Gastrocnemius medialis (tissue), 4 donors: ENCODE data around the gene ASAP2. TPM values are rescaled to one million over a fixed set of nuclear protein-coding genes. Genes with fewer than 3 reads are reported as not detected.

Experiments used
- ATAC-seq, 2 donors: fragments of 150-250 bp; one replicate each; pipeline ENCODE4 v1.9.1; 2016
- DNase-seq, 2 donors: peaks; one replicate each; pipeline ENCODE4 v3.0.0-alpha.2; 2019
- H3K27ac ChIP-seq, 4 donors: fragments of 200-600 bp; sonication (generic); 1 replicate in 1 of 4; 2 replicates in 3 of 4; pipeline ENCODE4 v1.5.1; 2016 to 2018; ENCODE audit warnings: mild to moderate bottlenecking in 2 of 4, moderate library complexity in 1 of 4
- H3K27me3 ChIP-seq, 3 donors: fragments of 200-600 bp; sonication (generic) in 2 of 3; 1 replicate in 1 of 3; 2 replicates in 2 of 3; pipeline versions ENCODE4 v1.5.1 to v1.6.0; 2016 to 2019; ENCODE audit warnings: mild to moderate bottlenecking in 1 of 3, moderate library complexity in 1 of 3
- H3K36me3 ChIP-seq, 2 donors: fragments of 200-600 bp; sonication (generic) in 1 of 2; one replicate each; pipeline ENCODE4 v1.5.1; 2017 to 2018
- H3K4me1 ChIP-seq, 2 donors: fragments of 200-600 bp; sonication (generic) in 1 of 2; one replicate each; pipeline ENCODE4 v1.5.1; 2016 to 2017; ENCODE audit warnings: mild to moderate bottlenecking in 2 of 2
- H3K4me3 ChIP-seq, 4 donors: fragments of 200-600 bp; sonication (generic) in 3 of 4; 1 replicate in 1 of 4; 2 replicates in 3 of 4; pipeline ENCODE4 v1.5.1; 2016 to 2019; ENCODE audit warnings: mild to moderate bottlenecking in 2 of 4
- H3K9me3 ChIP-seq, 3 donors: fragments of 200-600 bp; sonication (generic) in 2 of 3; 1 replicate in 1 of 3; 2 replicates in 2 of 3; pipeline ENCODE4 v1.5.1; 2016 to 2019
- POLR2A ChIP-seq, 2 donors: fragments of 450-650 bp; IDR thresholded peaks; one replicate each; pipeline ENCODE4 v1.6.1; 2017; ENCODE audit warnings: antibody characterized with exemption in 2 of 2, mild to moderate bottlenecking in 2 of 2, moderate library complexity in 2 of 2
- in situ Hi-C, 4 donors: fragments of 200-750 bp; cut with MboI; loops; one replicate each; pipeline versions ENCODE4 v1.15.0 to v1.8.0; 2017; ENCODE audit warnings: low sequenced_read_pairs in 4 of 4
- intact Hi-C: fragments of 100-400 bp; cut with DNase I; formaldehyde crosslinking; loops from one replicate; pipeline ENCODE4 v1.15.1; 2023; ENCODE audit warnings: low total_unique reads
- total RNA-seq, 4 donors: library from RNA; depleted of rRNA; stranded (reverse); fragments of >200 nt; gene quantifications; one replicate each; pipeline versions ENCODE4 v1.1.0 to v1.2.3, GENCODE V29; 2016
- TF ChIP-seq, protein P1 (sequence below), 5 experiments: fragments of 450-650 bp in 3 of 5; fragments of 200-600 bp in 2 of 5; sonication (generic) in 2 of 5; IDR thresholded peaks in 4 of 5; conservative IDR thresholded peaks in 1 of 5; 1 replicate in 4 of 5; 2 replicates in 1 of 5; pipeline ENCODE4 v1.5.1; 2016 to 2019; ENCODE audit warnings: antibody characterized with exemption in 5 of 5, mild to moderate bottlenecking in 3 of 5, moderate library complexity in 3 of 5

Gene ASAP2
- total RNA-seq, 4 donors from 2014 or later, result 1.9 to 4.0 (median 3.4) TPM

DNA sequence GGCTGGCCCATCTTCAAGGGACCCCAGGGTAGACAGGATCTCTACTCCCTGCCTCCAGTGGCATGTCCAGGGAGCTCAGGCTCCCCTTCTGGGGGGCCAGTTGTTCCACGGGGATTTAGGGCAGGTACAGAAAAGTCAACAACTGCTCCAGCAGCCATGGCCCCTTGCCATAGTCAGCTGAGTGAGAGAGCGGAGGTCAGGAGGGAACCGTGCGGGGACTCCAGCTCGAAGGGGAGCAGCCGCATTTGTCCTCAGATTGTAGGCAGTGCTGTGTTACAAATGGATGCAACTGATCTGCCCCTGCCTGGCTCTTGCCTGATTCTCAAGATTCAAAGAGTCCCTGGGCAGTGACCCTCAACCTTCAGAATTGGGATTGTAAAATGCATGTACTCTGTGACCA is 166.9 kb downstream of the ASAP2 start:
- in situ Hi-C loops (no loop called here), intact Hi-C loops (loop anchor here (5.0 kb wide), 1 partner anchor 231 kb away; no protein-coding TSS in a partner anchor)
- TF ChIP-seq POLR2A (IDR thresholded peaks at IDR 0.05), result no peak
- TF ChIP-seq, protein P1, sequence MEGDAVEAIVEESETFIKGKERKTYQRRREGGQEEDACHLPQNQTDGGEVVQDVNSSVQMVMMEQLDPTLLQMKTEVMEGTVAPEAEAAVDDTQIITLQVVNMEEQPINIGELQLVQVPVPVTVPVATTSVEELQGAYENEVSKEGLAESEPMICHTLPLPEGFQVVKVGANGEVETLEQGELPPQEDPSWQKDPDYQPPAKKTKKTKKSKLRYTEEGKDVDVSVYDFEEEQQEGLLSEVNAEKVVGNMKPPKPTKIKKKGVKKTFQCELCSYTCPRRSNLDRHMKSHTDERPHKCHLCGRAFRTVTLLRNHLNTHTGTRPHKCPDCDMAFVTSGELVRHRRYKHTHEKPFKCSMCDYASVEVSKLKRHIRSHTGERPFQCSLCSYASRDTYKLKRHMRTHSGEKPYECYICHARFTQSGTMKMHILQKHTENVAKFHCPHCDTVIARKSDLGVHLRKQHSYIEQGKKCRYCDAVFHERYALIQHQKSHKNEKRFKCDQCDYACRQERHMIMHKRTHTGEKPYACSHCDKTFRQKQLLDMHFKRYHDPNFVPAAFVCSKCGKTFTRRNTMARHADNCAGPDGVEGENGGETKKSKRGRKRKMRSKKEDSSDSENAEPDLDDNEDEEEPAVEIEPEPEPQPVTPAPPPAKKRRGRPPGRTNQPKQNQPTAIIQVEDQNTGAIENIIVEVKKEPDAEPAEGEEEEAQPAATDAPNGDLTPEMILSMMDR (IDR thresholded peaks at IDR 0.05 in 4 of 5, conservative IDR thresholded peaks at IDR 0.05 in 1 of 5), result no peak
- peaks cover 3 to 5% of the 10 kb centered on the region in 2 donors for H3K4me1 ChIP-seq
- ATAC-seq, result no peak
- no peak overlapping the region for H3K27ac ChIP-seq
- DNase-seq, result no peak
- no peak overlapping the region for H3K4me3 ChIP-seq
- no peaks in the 10 kb centered on the region for H3K9me3 ChIP-seq
- no peaks in the 10 kb centered on the region for H3K36me3 ChIP-seq
- no peaks in the 10 kb centered on the region for H3K27me3 ChIP-seq

DNA sequence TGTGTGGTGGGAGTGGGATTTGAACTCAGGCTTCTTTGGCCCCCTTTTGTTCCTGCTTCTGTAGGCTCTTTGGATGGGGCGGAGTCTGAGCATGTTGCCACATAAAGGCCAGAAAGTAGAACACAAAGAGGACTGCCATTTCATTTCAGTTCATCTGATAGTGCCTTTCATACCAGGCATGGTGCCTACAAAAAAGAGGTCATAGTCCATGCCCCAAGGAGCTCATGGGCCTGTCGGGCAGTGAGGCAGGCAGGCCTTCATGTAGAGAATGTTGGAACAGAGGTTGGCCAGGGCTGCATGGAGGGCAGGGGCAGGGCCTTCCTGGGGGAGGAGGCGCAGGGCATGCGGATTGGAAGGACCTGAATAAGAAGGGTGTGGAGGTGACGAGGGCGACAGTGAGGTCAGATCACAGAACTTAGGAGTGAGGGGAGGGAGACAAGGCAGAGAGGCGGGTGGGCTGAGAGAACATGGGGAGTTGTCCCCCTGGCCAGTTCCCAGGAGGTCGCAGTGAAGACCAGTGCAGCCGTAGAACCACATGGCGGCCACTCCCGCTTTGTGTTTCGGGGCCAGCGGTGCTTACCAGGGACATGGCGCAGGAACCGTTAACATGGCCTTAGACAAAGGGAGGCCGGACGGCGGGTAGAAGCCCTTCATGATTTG is 167.6 kb downstream of the ASAP2 start:
- no peaks in the 10 kb centered on the region for H3K9me3 ChIP-seq
- H3K27ac ChIP-seq, result no peak overlapping the region
- DNase-seq (no peak), ATAC-seq (no peak)
- in situ Hi-C loops (no loop called here), intact Hi-C loops (loop anchor here (5.0 kb wide), 1 partner anchor 232 kb away; no protein-coding TSS in a partner anchor)
- no peaks in the 10 kb centered on the region for H3K27me3 ChIP-seq
- no peaks in the 10 kb centered on the region for H3K36me3 ChIP-seq
- no peak overlapping the region for H3K4me3 ChIP-seq
- peaks cover 3 to 6% of the 10 kb centered on the region in 2 donors for H3K4me1 ChIP-seq
- TF ChIP-seq POLR2A (IDR thresholded peaks at IDR 0.05), result no peak
- TF ChIP-seq, protein P1 (IDR thresholded peaks at IDR 0.05 in 4 of 5, conservative IDR thresholded peaks at IDR 0.05 in 1 of 5), result no peak

DNA sequence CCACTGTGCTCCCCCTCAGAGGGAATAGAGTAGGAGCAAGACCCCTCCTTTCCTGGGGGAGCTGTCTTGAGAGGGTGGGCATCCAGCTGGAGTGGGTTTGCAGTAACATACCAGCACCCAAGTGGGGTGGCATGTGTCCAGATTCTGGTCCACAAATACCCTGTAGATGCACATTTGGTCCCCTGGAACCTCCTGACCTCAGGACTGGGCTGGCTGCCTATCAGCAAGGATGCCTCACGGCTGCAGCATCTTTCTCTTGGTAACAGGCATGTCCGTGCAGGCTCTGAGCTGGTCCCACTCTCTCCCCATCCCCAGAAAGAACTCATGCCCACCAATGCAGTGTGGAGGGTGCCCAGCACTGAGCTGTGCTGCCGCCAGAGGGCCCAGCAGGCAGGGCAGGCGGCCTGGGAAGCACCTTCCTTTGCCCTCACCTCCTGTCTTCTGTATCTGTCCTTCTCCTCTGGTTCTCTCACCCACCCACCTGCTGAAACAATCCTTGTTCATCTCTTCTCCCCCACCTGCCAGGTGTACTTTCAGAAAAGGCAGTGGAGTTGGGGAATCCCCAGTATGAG is 169.3 kb downstream of the ASAP2 start:
- Histone ChIP-seq H3K9me3 (no peaks in the 10 kb centered on the region), H3K27ac (no peak overlapping the region), H3K4me3 (no peak overlapping the region), H3K4me1 (peaks cover 3 to 8% of the 10 kb centered on the region in 2 donors), H3K27me3 (no peaks in the 10 kb centered on the region), H3K36me3 (no peaks in the 10 kb centered on the region)
- intact Hi-C loops, result no loop called here
- DNase-seq (no peak), ATAC-seq (no peak)
- TF ChIP-seq, protein P1 (IDR thresholded peaks at IDR 0.05 in 4 of 5, conservative IDR thresholded peaks at IDR 0.05 in 1 of 5), result no peak
- no peak for TF ChIP-seq POLR2A (IDR thresholded peaks at IDR 0.05)
- in situ Hi-C loops, result no loop called here

DNA sequence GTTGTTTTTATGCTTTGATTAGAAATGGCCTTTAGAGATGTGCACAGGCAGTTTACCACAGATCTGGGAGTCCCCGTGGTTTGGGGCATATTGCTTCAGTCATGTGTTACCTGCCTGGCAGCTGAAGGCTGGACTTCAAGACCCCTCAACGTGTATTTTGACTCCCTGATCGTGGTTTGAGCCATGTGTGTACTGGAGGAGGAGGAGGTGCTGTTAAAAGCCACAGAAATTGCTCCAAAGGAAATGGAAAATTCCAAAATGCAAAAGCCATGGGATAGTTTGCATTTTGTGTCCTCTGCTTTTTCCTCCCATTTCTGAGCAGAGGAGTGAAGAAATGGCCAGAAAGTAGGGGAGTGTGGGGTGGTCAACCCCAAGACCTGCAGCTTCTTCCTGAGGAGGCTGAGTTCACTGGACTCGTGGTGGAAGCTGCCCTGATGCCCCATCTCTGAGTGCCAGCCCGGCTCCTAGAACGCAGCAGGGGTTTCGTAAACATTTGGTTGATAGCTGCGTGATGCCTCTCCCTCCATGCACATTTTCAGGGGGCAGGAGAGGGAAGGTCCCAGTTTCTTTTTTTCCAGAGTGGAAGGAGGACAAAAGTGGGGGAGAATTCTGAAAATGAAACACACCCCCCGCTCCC is 171.0 kb downstream of the ASAP2 start:
- H3K4me1 ChIP-seq, result peaks cover 3 to 8% of the 10 kb centered on the region in 2 donors
- no peaks in the 10 kb centered on the region for H3K9me3 ChIP-seq
- no peaks in the 10 kb centered on the region for H3K36me3 ChIP-seq
- in situ Hi-C loops (no loop called here), intact Hi-C loops (no loop called here)
- H3K4me3 ChIP-seq, result no peak overlapping the region
- DNase-seq (no peak), ATAC-seq (no peak)
- TF ChIP-seq POLR2A (IDR thresholded peaks at IDR 0.05), result no peak
- TF ChIP-seq, protein P1 (IDR thresholded peaks at IDR 0.05 in 4 of 5, conservative IDR thresholded peaks at IDR 0.05 in 1 of 5), result no peak
- H3K27me3 ChIP-seq, result no peaks in the 10 kb centered on the region
- H3K27ac ChIP-seq, result peak overlapping the region; percentile 47 to 72 (median 65)
